ENCODE results near the gene POLR2C. TPM values are rescaled to one million over a fixed set of nuclear protein-coding genes. Genes with fewer than 3 reads are reported as not detected.

Gene POLR2C
- polyA plus RNA-seq (2011; rRNA removed) (143 and 149 TPM in 2 replicates), polyA minus RNA-seq (2011; rRNA and poly(A)+ RNA removed) (148 and 173 TPM in 2 replicates)

DNA sequence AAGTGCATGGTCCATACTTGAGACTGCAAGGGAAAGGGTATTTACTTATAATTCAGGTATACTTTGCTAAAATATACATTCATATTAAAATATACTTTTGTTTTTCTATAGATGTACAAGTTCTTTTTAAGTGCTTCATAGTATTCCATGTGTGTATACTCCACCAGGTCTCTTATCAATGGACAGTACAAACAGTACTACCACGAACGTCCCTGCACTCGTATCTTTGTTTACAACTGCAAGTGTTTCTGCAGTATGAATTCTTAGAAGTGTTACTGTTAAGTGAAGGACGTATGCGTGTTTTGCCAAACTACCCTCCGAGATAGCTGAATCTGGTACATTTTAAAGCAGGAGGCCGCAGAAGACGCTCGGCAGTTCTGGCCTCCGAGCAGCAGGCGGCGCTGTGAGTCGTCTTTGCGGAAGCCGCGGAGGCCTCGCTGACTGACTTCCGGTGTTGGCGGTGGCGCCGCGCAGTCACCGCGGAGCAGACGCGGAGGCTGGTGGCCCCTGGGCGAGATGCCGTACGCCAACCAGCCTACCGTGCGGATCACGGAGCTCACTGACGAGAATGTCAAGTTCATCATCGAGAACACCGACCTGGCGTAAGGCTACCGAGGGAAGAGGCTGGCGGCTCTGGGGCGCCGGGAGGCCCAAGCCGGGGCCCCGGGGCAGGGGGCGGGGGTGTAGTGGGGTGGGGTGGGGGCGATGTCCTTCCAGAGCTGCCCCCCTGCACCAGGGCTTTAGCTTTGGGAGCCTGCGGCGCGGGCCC is at the start of gene POLR2C:
Gene POLR2C, plus strand, starts transcription at position 471 of the 769 bp plus-strand sequence. Its CDS starts 46 bp downstream, at position 517.
- Histone ChIP-seq H3K27ac (ENCODE audit: low read depth, low read length) (peak within 1 kb of the TSS; percentile 31), H3K9me3 (ENCODE audit: control insufficient read depth, insufficient read depth, low read length) (no peaks in the 10 kb centered on the region), H3K27me3 (ENCODE audit: control insufficient read depth, insufficient read depth, low read length) (no peaks in the 10 kb centered on the region), H3K4me3 (ENCODE audit: low read depth, low read length) (peak within 1 kb of the TSS; percentile 89)
- DNase-seq (ENCODE audit: low read depth, low spot score), result peak; percentile 51
- TF ChIP-seq, protein P1, sequence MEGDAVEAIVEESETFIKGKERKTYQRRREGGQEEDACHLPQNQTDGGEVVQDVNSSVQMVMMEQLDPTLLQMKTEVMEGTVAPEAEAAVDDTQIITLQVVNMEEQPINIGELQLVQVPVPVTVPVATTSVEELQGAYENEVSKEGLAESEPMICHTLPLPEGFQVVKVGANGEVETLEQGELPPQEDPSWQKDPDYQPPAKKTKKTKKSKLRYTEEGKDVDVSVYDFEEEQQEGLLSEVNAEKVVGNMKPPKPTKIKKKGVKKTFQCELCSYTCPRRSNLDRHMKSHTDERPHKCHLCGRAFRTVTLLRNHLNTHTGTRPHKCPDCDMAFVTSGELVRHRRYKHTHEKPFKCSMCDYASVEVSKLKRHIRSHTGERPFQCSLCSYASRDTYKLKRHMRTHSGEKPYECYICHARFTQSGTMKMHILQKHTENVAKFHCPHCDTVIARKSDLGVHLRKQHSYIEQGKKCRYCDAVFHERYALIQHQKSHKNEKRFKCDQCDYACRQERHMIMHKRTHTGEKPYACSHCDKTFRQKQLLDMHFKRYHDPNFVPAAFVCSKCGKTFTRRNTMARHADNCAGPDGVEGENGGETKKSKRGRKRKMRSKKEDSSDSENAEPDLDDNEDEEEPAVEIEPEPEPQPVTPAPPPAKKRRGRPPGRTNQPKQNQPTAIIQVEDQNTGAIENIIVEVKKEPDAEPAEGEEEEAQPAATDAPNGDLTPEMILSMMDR (IDR thresholded peaks at IDR 0.05; ENCODE audit: low read depth, low read length), result peak; percentile 84
- ChIA-PET CTCF (interaction anchor here (0.6 to 3.3 kb wide), 36 partner anchors 8 to 280 kb away, joined by 3 to 16 read pairs (median 4); partner anchors contain the start of genes CIAPIN1, COQ9 and DOK4), POLR2A (interaction anchor here (0.8 to 1.8 kb wide), 3 partner anchors 9 to 57 kb away, joined by 3 to 15 read pairs (median 3); partner anchors contain the start of genes CIAPIN1 and COQ9)

DNA sequence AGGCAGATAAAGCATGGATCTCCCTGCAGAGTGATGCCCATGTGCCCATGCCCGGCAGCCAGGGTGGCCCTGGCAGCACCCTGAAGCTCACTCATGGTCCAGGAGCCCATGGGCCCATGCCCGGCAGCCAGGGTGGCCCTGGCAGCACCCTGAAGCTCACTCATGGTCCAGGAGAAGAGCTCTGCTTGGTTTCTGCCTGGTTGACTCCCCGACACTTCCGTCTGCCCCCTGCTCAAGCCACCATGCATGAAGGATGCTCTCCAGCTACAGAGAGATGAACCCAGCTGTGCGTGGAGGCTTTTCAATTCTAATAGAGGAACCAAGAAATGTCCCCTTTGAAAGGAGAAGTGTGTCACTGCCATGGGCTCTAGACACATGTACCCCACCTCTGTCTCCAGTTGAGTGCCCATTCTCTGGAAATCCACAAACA is 49.2 kb upstream of the POLR2C start:
- CTCF ChIA-PET, result interaction anchor here (1.2 to 1.3 kb wide), 4 partner anchors 9 to 113 kb away, joined by 3 to 4 read pairs (median 4); no protein-coding TSS in a partner anchor

DNA sequence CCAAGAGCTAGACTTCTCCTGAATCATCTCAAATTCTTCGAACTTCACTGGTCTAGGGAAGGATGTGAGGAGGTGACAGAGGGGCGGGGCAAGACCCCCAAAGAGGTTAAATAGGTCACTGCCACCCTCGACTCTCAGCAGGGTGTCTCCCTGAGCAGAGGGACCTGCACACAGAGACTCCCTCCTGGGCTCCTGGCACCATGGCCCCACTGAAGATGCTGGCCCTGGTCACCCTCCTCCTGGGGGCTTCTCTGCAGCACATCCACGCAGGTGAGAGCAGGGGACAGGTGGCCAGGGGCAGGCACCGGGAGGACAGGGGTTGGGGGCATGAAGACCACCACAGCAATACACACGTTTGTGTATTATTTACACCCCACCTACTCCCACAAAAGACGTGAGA is 48.7 kb upstream of the POLR2C start:
- ChIA-PET POLR2A (no interaction called here), CTCF (interaction anchor here (1.2 to 1.3 kb wide), 4 partner anchors 8 to 114 kb away, joined by 3 to 4 read pairs (median 4); no protein-coding TSS in a partner anchor)
- H3K9me3 ChIP-seq (ENCODE audit: control insufficient read depth, insufficient read depth, low read length), result no peaks in the 10 kb centered on the region; the same call in 1 of the 2 replicates
- TF ChIP-seq, protein P1 (IDR thresholded peaks at IDR 0.05; ENCODE audit: low read depth, low read length), result no peak
- H3K27ac ChIP-seq (ENCODE audit: low read depth, low read length), result no peak overlapping the region
- peaks cover 35% of the 10 kb centered on the region for H3K27me3 ChIP-seq (ENCODE audit: control insufficient read depth, insufficient read depth, low read length)
- no peak overlapping the region for H3K4me3 ChIP-seq (ENCODE audit: low read depth, low read length)
- no peak for DNase-seq (ENCODE audit: low read depth, low spot score)

More for the DNA sequence above, 49.2 kb upstream of the POLR2C start:
- no peak overlapping the region for H3K4me3 ChIP-seq (ENCODE audit: low read depth, low read length)
- H3K9me3 ChIP-seq (ENCODE audit: control insufficient read depth, insufficient read depth, low read length), result no peaks in the 10 kb centered on the region; the same call in 1 of the 2 replicates
- POLR2A ChIA-PET, result no interaction called here
- TF ChIP-seq, protein P1 (IDR thresholded peaks at IDR 0.05; ENCODE audit: low read depth, low read length), result no peak
- no peak for DNase-seq (ENCODE audit: low read depth, low spot score)
- H3K27me3 ChIP-seq (ENCODE audit: control insufficient read depth, insufficient read depth, low read length), result peaks cover 35% of the 10 kb centered on the region
- no peak overlapping the region for H3K27ac ChIP-seq (ENCODE audit: low read depth, low read length)

DNA sequence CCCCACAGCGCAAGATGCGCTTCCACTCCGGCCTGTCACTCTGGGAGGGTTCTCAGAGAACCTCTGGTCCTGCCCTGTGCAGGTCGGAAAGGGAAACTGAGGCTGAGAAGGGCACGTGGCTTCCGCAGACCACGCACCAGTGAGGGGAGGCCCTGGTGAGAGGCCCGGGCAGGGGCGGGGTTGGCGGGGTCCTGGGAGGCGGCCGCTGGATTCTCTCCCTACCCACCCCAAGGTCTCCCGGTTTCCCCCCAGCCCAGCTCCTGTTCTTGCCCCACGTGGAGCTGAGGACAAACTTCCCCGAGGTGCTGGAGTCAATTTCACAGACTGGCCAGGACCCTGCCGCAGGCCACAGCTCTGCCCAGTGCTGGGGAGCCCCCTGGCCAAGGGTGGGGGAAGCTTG is 46.4 kb upstream of the POLR2C start:
- POLR2A ChIA-PET, result no interaction called here
- TF ChIP-seq, protein P1 (IDR thresholded peaks at IDR 0.05; ENCODE audit: low read depth, low read length), result no peak
- H3K27ac ChIP-seq (ENCODE audit: low read depth, low read length), result no peak overlapping the region

More for the DNA sequence above, 46.4 kb upstream of the POLR2C start:
- Histone ChIP-seq H3K4me3 (ENCODE audit: low read depth, low read length) (no peak overlapping the region), H3K9me3 (ENCODE audit: control insufficient read depth, insufficient read depth, low read length) (no peaks in the 10 kb centered on the region; the same call in 1 of the 2 replicates), H3K27me3 (ENCODE audit: control insufficient read depth, insufficient read depth, low read length) (peaks cover 18% of the 10 kb centered on the region)
- CTCF ChIA-PET, result interaction anchor here (0.6 to 10.1 kb wide), 25 partner anchors 9 to 332 kb away, joined by 3 to 286 read pairs (median 5); partner anchors contain the start of gene CX3CL1
- DNase-seq (ENCODE audit: low read depth, low spot score), result no peak

All from AG04450 (cell line).